PC-9 (cell line): ENCODE measurements around the gene LHX4. TPM values are rescaled to one million over a fixed set of nuclear protein-coding genes. Genes with fewer than 3 reads are reported as not detected.

ENCODE experiments used
- BruUV-seq: library from RNA; stranded (reverse); fragments of 400-500 nt; replicated peaks from 2 replicates; lab custom pipeline; 2021; lab: Mats Ljungman, UMichigan
- CTCF ChIA-PET: fragments of 300-600 bp; sonication (Branson Sonifier 250); formaldehyde crosslinking; loops from one replicate; lab custom pipeline; 2022; ENCODE audit warnings: antibody characterized with exemption; lab: Charles Lee
- POLR2A ChIA-PET: fragments of 300-600 bp; sonication (Branson Sonifier 250); formaldehyde crosslinking; loops from one replicate; lab custom pipeline; 2022; ENCODE audit warnings: antibody characterized with exemption; ENCODE audit not compliant: unreplicated experiment; lab: Charles Lee
- DNase-seq, 2 experiments: peaks; one replicate each; pipeline versions ENCODE4 v3.0.0 to v3.0.0-alpha.2; 2015 to 2022; ENCODE audit warnings: mixed read lengths in 1 of 2
- H2AFZ ChIP-seq: fragments of 200-600 bp; sonication (generic); 2 replicates; pipeline ENCODE4 v1.8.1; 2017; ENCODE audit warnings: antibody characterized with exemption
- H3F3A ChIP-seq: fragments of 200-600 bp; sonication (generic); 2 replicates; pipeline ENCODE4 v1.8.1; 2017; ENCODE audit warnings: antibody characterized with exemption, mild to moderate bottlenecking, low read depth; ENCODE audit not compliant: insufficient read depth
- H3K27ac ChIP-seq: fragments of 200-600 bp; sonication (generic); 2 replicates; pipeline ENCODE4 v1.6.1; 2016; ENCODE audit warnings: mixed run types
- H3K27me3 ChIP-seq: fragments of 200-600 bp; sonication (generic); 2 replicates; pipeline ENCODE4 v1.6.1; 2016; ENCODE audit warnings: low read depth, mixed run types; ENCODE audit not compliant: insufficient read depth
- H3K36me3 ChIP-seq: fragments of 200-600 bp; sonication (generic); 2 replicates; pipeline ENCODE4 v1.6.1; 2016; ENCODE audit warnings: low read depth, mixed run types
- H3K4me1 ChIP-seq: fragments of 200-600 bp; sonication (generic); replicated peaks from 2 replicates; pipeline ENCODE4 v1.6.1; 2016; ENCODE audit warnings: mixed run types; ENCODE audit not compliant: insufficient read depth
- H3K4me2 ChIP-seq: fragments of 200-600 bp; sonication (generic); 2 replicates; pipeline ENCODE4 v1.6.1; 2017; ENCODE audit warnings: mixed run types
- H3K4me3 ChIP-seq: fragments of 200-600 bp; sonication (generic); 2 replicates; pipeline ENCODE4 v1.6.1; 2016; ENCODE audit warnings: mixed run types
- H3K79me2 ChIP-seq: fragments of 200-600 bp; sonication (generic); 2 replicates; pipeline ENCODE4 v1.6.1; 2017; ENCODE audit warnings: low read depth, mixed run types
- H3K9me2 ChIP-seq: fragments of 200-600 bp; sonication (generic); 2 replicates; pipeline ENCODE4 v1.8.1; 2017; ENCODE audit warnings: mild to moderate bottlenecking; ENCODE audit not compliant: insufficient read depth
- H3K9me3 ChIP-seq: fragments of 200-600 bp; sonication (generic); 2 replicates; pipeline ENCODE4 v1.8.1; 2016; ENCODE audit warnings: low read depth; ENCODE audit not compliant: insufficient read depth
- H4K20me1 ChIP-seq: fragments of 200-600 bp; sonication (generic); 2 replicates; pipeline ENCODE4 v1.8.1; 2017; ENCODE audit not compliant: insufficient read depth
- EZH2 ChIP-seq: fragments of 200-600 bp; sonication (generic); IDR thresholded peaks from 2 replicates; pipeline ENCODE4 v1.8.0; 2017; ENCODE audit warnings: antibody characterized with exemption, low read depth
- intact Hi-C: fragments of 100-400 bp; cut with micrococcal nuclease; formaldehyde crosslinking; loops from one replicate; pipeline ENCODE4 v1.10.0; 2022; ENCODE audit not compliant: unreplicated experiment
- total RNA-seq: library from RNA; stranded (reverse); gene quantifications from 2 replicates; pipeline ENCODE4 v1.2.3, GENCODE V29; 2021
- TF ChIP-seq, protein P1 (sequence below): fragments of 200-600 bp; sonication (generic); conservative IDR thresholded peaks from 2 replicates; pipeline ENCODE4 v1.6.1; 2017; ENCODE audit warnings: mixed run types, antibody characterized with exemption, mild to moderate bottlenecking, moderate library complexity

Gene LHX4
- total RNA-seq, 1 experiment from 2014 or later: 0.28 TPM

DNA sequence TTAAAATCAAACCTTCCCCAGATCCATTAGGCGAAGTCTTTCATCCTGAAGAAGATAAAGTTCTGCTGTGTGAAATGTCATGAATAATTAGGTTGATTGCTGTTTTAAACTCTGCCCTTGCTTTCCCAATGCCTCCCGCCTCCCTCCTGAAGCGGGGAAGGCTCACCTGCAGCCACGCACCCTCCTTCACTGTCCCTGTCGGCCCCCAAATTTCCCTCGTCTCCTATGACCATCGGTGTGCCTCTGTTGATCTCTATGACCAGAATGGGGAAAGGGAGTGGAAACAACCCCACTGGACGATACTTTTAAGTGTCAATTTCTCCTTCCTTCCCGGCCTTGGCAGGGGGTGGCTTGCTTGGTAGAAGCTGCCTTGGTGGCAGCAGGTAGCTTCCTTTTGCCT, 35.1 kb downstream of the LHX4 start:
- Histone ChIP-seq H2AFZ (no peak overlapping the region), H3K27ac (no peak overlapping the region), H3K27me3 (no peaks in the 10 kb centered on the region), H3K4me2 (no peak overlapping the region), H3K4me3 (no peak overlapping the region), H3K79me2 (no peaks in the 10 kb centered on the region), H3K4me1 (no peaks in the 10 kb centered on the region), H3F3A (no peaks in the 10 kb centered on the region), H3K9me3 (no peaks in the 10 kb centered on the region), H3K36me3 (no peaks in the 10 kb centered on the region), H4K20me1 (no peaks in the 10 kb centered on the region), H3K9me2 (no peaks in the 10 kb centered on the region)
- intact Hi-C loops: no loop called here
- no TSS peak for BruUV-seq
- DNase-seq: no peak
- no peak for TF ChIP-seq EZH2
- TF ChIP-seq, protein P1, sequence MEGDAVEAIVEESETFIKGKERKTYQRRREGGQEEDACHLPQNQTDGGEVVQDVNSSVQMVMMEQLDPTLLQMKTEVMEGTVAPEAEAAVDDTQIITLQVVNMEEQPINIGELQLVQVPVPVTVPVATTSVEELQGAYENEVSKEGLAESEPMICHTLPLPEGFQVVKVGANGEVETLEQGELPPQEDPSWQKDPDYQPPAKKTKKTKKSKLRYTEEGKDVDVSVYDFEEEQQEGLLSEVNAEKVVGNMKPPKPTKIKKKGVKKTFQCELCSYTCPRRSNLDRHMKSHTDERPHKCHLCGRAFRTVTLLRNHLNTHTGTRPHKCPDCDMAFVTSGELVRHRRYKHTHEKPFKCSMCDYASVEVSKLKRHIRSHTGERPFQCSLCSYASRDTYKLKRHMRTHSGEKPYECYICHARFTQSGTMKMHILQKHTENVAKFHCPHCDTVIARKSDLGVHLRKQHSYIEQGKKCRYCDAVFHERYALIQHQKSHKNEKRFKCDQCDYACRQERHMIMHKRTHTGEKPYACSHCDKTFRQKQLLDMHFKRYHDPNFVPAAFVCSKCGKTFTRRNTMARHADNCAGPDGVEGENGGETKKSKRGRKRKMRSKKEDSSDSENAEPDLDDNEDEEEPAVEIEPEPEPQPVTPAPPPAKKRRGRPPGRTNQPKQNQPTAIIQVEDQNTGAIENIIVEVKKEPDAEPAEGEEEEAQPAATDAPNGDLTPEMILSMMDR: no peak
- POLR2A ChIA-PET: no interaction called here
- CTCF ChIA-PET: no interaction called here

DNA sequence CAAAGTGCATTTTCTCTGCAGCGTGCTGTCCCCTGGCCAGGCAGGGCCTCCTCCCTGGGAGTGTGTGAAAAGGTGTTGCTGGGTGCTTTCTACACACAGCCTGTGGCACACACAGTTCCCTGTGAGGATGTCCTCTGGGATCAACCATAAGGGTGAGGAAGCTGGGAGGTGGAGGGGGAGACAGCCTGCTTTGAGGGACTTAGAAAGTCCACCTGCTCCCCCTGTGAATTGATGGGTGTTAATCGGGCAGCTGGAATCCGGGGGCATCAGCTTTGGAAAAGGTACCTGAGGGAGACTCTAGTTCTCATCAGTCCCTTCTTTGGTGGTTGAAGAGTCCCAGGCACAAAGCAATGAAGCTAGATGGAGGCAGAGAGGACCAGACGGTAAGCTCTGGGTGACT, 35.8 kb downstream of the LHX4 start:
- TF ChIP-seq EZH2: no peak
- TF ChIP-seq, protein P1: no peak
- intact Hi-C loops: no loop called here
- BruUV-seq: no TSS peak

DNA sequence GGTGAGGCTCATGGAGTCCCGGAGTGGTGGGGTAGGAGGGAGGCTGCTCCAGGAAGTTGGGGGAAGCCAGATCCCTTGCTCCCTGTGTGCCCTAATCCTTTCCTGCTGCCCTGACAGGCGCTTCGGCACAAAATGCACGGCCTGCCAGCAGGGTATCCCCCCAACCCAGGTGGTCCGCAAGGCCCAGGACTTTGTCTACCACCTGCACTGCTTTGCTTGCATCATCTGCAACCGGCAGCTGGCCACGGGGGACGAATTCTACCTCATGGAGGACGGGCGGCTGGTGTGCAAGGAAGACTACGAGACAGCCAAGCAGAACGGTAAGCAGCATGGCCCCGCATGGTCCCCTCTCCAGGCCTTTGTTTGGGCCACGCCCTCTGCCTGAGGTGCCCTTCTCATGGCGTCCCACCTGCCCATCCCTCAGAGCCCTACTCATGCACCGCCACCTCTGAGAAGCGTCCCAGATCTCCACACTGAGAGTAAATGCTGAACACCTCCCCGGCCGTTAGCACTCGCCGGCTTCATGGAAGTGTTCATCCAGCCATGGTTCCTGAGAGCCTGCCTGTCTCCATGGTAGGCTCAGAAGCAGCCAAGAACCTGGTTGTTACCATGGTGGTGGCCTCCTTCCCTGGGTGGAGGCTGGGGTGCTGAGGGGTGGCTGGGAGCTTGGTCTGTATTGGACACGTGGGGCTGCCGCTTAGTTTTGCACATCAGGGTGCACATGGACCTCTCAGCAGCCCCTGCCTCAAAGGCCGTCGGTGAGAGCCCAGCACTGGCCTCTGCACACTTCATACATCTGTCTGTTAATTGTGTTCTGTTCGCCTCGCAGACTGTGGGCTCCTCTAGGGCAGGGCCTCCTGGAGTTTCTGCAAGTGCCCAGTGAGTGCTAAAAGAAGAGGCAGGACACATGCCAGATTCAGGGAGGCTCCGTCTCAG, 36.5 kb downstream of the LHX4 start:
- intact Hi-C loops: no loop called here
- no peaks in the 10 kb centered on the region for H3K9me2 ChIP-seq

More for the DNA sequence above, 35.8 kb downstream of the LHX4 start:
- no peak for DNase-seq
- Histone ChIP-seq H3K79me2 (no peaks in the 10 kb centered on the region), H3K9me2 (no peaks in the 10 kb centered on the region), H3K27ac (no peak overlapping the region), H3K27me3 (no peaks in the 10 kb centered on the region), H3K36me3 (no peaks in the 10 kb centered on the region), H3K4me1 (no peaks in the 10 kb centered on the region), H2AFZ (no peak overlapping the region), H3K4me2 (no peak overlapping the region), H3F3A (no peaks in the 10 kb centered on the region), H4K20me1 (no peaks in the 10 kb centered on the region), H3K4me3 (no peak overlapping the region), H3K9me3 (no peaks in the 10 kb centered on the region)
- ChIA-PET CTCF (no interaction called here), POLR2A (no interaction called here)

More for the DNA sequence above, 36.5 kb downstream of the LHX4 start:
- no peaks in the 10 kb centered on the region for H3F3A ChIP-seq
- no peaks in the 10 kb centered on the region for H3K4me1 ChIP-seq
- H3K4me2 ChIP-seq: no peak overlapping the region
- H2AFZ ChIP-seq: no peak overlapping the region
- ChIA-PET CTCF (no interaction called here), POLR2A (interaction anchor here (0.7 kb wide), 1 partner anchor 64 kb away, joined by 4 read pairs; no protein-coding TSS in a partner anchor)
- H3K9me3 ChIP-seq: no peaks in the 10 kb centered on the region
- DNase-seq: no peak
- no peak for TF ChIP-seq EZH2
- TF ChIP-seq, protein P1: no peak
- BruUV-seq: no TSS peak
- no peaks in the 10 kb centered on the region for H3K27me3 ChIP-seq
- H3K27ac ChIP-seq: no peak overlapping the region
- no peaks in the 10 kb centered on the region for H4K20me1 ChIP-seq
- H3K36me3 ChIP-seq: no peaks in the 10 kb centered on the region
- no peak overlapping the region for H3K4me3 ChIP-seq
- no peaks in the 10 kb centered on the region for H3K79me2 ChIP-seq
